GM21825 (cell line): ENCODE results near the gene SMAP2.

Source experiments
- ATAC-seq: cut with Tn5 transposase; IDR thresholded peaks from one replicate; pipeline ENCODE4 v1.9.1; 2021; ENCODE audit warnings: mild to moderate bottlenecking, moderate library complexity; ENCODE audit not compliant: unreplicated experiment

Gene SMAP2

GRCh38 chr1:40414331-40414730 lies 40.8 kb downstream of the SMAP2 start:
- ATAC-seq, result no peak

GRCh38 chr1:40416709-40417108 lies 43.2 kb downstream of the SMAP2 start:
- ATAC-seq, result no peak

- ATAC-seq, result no peak
Measured at GRCh38 chr1:40421431-40422384, 48.2 kb downstream of the SMAP2 start.

GRCh38 chr1:40422630-40423263 lies 49.2 kb downstream of the SMAP2 start:
- no peak for ATAC-seq

- ATAC-seq, result no peak
Measured at GRCh38 chr1:40423264-40423642, 49.7 kb downstream of the SMAP2 start.

GRCh38 chr1:40423951-40424618 lies 50.6 kb downstream of the SMAP2 start:
- no peak for ATAC-seq

GRCh38 chr1:40425198-40425597 lies 51.7 kb downstream of the SMAP2 start:
- ATAC-seq, result no peak

- ATAC-seq, result no peak
Measured at GRCh38 chr1:40431385-40431784, 57.9 kb downstream of the SMAP2 start.

GRCh38 chr1:40432644-40433390 lies 59.3 kb downstream of the SMAP2 start:
- ATAC-seq, result no peak

GRCh38 chr1:40435471-40435870 lies 61.9 kb downstream of the SMAP2 start:
- ATAC-seq, result no peak

GRCh38 chr1:40435876-40436275 lies 62.3 kb downstream of the SMAP2 start:
- ATAC-seq, result no peak

GRCh38 chr1:40438391-40439015 lies 65.0 kb downstream of the SMAP2 start:
- ATAC-seq, result no peak

- ATAC-seq, result no peak
Measured at GRCh38 chr1:40439247-40439646, 65.7 kb downstream of the SMAP2 start.

- peak; percentile 75 for ATAC-seq
Measured at GRCh38 chr1:40449684-40450494, 76.4 kb downstream of the SMAP2 start, which contains the start of gene ZFP69B. TSS of gene ZFP69B (plus strand) at chr1:40450476. CDS start at chr1:40450962, 486 bp downstream.

GRCh38 chr1:40450495-40451237 lies 77.1 kb downstream of the SMAP2 start:
- ATAC-seq, result peak; percentile 47

GRCh38 chr1:40451238-40451585 lies 77.7 kb downstream of the SMAP2 start:
- peak; percentile 16 for ATAC-seq

- ATAC-seq, result no peak
Measured at GRCh38 chr1:40454873-40455272, 81.3 kb downstream of the SMAP2 start.

- no peak for ATAC-seq
Measured at GRCh38 chr1:40462956-40463590, 89.5 kb downstream of the SMAP2 start.
